Activated T-helper 9 cell treated with anti-CD3 and anti-CD28 coated beads, Interleukin-2, amount 50 U/mL, for 16 hours (primary cell): ENCODE data around the gene HOXD1.

Experiments used
- DNase-seq: peaks from one replicate; pipeline ENCODE4 v3.0.0-alpha.2; 2020; ENCODE audit warnings: low read depth

The HOXD1 gene

GRCh38 chr2:176152350-176153181, 35.9 kb upstream of the HOXD1 start:
- no peak for DNase-seq

DNA sequence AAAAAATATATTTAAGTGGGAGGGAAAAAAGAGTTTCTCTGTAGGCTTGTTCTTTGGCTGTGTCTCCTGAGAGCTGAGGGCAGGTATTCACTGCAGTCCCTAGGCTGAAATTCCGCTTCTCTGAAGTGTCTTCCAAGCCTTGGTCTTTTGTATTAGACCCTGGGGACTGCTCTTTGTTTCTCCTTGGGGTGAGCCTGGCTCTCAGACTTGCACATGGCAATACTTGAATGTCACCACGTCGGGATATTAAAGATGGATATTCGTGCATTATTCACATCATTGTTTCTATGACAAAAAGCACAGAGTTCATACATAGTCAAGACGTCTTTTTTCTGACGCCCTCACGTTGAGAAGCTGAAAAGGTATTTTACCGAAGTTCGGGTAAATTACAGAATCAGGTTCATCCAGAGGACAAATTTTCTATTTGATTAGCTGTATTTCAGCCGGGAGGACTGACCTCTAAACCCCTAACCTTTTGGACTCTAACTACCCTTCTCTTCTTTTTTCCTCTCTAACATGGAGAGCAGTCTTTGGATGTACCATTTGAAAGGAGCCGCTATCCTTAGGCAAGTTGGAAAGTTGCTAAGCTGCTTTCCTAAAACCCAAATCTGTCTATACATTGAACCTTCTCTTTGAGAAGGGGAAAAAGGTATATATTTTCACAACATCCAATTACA, 33.8 kb upstream of the HOXD1 start:
- DNase-seq: no peak

DNA sequence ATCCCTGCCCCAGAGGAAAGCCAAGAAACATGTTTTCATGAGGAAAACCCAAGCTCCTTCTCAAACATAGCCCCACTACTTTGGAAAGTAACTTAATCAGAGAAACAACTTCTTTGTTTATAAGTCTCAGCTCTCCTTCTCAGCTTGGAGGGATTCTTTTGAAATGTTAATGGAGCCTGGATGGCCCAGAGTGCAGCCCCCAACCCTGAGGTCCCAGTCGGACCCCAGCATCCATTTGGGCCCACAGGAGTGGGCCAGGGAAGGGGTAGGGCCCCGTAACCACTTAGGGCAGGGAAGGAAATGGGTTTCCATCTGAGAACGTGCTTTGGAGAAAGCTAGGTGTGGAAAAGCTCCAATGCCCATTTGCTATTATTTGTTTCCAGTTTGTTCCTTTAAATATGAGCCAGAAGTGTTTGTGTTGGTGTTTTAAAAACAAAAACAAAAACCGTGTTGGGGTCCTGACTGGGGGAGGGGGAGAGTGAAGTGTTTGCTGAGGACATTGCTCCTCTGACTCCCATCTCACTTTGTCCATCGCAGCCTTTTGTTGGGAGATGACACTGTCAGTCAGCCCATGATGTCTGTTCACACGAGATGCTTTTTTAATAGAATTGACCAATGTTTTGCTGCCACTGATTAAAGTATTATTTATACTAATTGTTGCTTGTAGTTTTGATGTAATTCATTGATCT, 33.0 kb upstream of the HOXD1 start:
- DNase-seq: no peak

DNA sequence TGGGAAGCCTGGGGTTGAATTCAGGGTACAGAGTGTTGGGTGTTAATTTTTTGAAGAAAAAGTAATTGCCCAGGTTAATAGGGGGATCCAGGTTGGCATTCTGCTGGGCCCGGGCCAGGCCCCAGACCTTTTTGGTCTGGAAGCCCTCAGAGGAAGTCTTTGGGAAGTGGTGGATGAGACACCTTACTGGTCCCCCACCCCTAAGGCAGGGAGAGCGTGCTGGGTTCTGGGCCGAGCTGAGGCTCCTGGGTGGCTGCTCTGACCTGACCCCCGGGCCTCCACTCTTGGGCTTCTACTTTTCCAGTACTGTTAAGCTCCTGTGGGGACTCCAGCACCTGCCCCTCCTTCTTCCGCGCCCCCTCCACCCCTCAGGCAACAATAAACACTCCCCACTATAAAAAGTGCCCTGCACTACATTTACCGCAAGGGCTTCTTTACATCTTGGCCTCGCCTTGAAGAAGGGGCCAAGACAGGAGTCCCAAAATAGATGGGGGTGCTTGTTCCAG, 32.1 kb upstream of the HOXD1 start:
- DNase-seq: no peak

GRCh38 chr2:176156807-176157498, 31.5 kb upstream of the HOXD1 start, which contains the start of gene HOXD3:
Gene HOXD3, plus strand, starts transcription at chr2:176157307. Its CDS starts 11,808 bp downstream, at chr2:176169115.
- no peak for DNase-seq

DNA sequence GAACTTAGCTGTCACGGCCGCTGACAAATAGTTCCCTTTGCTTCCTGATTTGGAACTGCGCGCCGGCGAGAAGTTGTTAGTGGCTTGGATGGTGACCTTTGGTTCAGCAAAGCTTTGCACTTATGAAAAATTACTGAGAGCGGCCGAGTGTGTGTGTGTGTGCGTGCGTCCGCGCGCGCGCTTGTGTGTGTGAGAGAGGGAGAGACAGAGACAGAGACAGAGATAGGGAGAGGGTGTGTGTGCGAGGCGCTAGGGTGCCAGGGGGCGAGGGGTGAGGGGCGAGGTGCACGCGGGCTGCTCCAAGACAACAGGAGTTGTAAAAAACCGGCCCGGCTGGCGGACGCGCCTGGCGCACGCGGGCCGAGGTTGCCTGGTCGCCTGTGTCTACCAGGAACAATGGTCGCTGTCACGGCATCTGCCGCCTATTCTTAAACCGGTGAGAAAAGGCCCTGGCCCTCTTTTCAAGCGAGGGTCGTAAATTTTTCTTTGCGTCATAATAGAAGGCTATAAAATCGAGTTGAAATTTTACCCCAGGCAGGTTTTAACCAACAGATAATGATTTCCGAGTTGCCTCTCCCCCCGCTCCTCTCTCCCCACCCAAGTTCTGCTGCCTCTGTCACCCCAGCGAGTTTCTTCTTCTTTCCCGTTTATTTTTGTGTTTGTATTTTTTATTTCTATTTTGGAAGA, 30.8 kb upstream of the HOXD1 start:
- no peak for DNase-seq

GRCh38 chr2:176158186-176158591, 30.3 kb upstream of the HOXD1 start:
- no peak for DNase-seq

DNA sequence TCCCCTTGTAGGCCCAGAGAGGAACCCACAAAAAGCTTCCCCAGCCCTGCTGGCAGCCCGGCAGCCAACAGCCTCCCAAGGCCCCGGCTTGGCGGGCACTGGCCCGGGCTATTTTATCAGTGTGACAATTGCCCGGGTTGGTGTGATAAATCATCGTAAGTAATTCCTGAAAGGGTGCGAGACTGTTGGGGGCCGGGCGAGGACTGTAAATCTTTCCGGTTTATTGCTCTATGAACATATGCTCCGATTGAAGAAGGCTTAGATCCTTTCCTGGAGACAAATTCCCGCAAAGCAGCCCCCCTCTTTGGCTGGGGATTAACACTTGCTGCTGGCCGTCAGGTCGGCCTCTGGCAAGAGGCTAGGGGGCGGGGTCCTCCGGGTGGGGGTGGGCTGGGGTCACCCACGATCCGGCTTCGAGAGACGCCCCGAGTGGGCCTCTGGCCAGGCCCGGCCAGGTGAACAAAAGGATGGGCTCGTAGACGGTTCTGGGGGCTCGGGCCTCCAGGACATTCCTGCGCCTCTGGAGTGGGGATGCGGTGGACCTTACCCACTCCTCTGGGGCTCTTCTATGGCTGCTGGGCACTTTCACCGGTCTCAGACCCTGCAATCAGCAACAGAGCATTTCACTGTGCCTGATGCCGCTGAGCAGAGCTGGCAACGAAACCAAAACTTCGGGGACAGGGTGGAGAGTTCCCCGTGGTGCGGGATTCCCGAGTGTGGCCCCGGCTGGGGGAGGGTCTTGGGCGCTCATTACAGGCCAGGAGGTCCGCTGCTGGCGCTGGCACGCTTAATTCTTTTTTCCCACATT, 29.4 kb upstream of the HOXD1 start:
- DNase-seq: no peak

DNA sequence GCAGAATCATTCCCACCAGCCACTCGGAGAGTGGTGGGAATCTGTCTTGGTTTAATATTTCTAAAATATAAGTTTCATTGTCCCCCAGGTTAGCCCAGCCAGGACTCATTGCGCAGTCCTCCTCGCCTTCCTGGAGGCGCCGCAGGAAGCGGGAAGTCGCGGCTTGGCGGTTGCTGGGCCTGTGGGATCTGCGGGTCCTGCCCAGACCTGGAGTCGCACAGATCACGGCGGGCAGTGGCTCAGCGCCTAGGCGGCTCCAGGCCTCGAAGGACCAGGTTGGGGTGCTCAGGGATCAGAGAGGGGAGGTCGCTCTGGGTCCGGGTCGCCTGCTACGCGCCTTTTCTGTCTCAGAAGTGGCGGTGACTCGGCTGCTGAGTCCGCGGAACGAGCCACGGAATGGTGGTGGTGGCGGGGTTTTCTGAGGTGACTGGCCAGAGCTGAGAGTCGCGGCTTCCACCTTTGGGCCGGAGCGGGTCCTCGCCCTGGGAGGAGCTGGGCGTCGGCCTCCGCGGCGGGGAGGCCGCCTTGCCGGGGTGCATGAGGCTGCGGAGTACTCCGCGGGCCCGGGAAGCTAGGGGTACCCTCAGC, 28.7 kb upstream of the HOXD1 start:
- no peak for DNase-seq

GRCh38 chr2:176160251-176160985, 28.1 kb upstream of the HOXD1 start:
- DNase-seq: no peak

DNA sequence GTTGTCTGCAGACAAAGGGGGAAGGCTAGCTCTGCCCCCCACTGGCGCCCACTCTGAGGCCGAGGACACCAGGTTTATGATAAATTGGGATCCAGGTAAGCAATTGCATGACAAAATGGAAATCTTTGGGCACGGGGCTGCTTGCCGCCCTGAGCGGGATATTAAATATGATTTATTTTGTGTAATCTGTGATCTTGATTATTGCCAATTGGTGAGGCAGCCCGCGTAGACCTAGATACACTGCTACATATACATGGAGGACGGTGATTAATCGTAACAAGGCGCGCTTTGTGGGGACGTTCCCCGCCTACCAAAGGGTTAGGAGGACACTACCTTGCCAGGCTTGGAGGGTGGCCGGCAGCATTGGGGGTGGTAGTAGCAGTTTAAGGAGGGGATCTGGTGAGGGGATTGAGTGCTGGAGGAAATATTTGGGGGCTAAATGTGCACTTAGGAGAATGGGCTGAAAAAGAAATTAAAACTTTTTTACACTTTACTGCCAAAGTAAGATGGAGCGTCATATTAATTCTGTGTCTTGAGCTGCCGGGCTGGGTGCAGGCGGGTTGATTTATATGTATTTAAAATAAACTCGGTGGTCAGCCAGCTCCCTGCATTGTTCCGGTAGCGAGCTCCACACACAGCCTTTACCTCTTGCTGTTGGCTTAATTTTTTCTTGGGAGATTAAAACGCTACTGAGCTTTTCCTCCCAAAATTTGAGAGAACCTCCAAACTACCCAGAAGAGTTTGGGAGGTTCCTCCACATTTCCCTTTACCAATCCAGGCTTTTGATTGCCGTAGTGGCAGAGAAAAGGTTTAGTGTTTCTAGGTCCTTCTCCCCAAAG, 27.3 kb upstream of the HOXD1 start:
- DNase-seq: no peak

DNA sequence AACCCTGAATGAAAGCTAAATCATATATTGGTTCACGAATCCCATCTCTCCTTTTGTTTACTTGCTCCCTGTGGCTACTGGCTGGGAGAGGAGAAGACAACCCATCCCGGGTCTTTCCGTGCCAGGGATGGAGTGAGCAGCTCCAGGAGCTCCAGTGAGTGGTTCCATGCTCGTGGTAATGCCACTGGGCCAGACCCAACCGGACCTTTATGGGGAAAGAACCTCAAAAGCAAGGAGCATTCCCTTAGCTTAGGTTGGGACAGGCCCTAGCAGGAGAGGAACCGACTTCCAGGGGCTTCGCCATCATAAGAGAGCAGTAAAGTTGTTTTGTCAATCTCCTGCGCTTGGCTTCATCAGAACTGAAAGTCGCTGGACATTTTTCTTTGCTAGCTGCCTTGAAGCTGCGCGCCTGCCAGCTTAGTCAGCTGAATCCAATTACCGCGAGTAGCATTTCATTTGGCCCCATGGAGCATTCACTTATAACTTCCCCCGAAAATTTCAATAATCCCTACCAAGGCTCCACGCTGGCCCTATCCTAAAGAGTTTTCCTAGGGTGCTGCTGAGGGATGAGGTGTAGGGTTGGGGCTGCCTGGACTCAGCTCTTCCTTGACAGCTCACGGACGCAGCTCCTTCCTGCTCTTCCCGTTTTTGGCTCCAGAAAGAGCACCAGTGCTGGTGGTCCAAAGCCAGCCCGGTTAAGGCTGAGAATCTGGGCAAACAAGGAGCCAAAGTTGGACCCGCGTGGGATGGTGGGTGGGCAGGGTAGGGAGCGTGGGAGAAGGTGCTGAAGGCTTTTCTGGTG, 26.4 kb upstream of the HOXD1 start:
- DNase-seq: no peak

- no peak for DNase-seq
Observed at GRCh38 chr2:176162911-176163671, 25.4 kb upstream of the HOXD1 start.

DNA sequence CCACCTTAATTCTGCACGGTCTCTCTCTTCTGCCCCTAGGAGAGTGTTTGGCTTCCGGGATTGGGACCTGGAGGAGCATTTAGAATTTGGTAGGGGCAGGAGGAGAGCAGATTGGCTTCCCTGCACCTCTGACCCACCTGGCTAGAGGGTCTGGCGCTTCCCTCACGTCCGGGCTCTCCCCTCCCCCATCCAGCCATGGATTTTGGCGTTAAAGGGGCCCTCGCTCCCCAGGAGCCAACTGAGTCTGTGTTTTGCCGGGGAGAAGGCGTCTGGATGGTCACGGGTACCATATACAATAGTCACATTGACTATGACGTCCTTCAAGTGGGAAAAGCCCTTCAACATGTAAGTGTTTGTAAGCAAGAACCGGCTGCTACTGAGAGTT, 24.8 kb upstream of the HOXD1 start:
- DNase-seq: no peak

DNA sequence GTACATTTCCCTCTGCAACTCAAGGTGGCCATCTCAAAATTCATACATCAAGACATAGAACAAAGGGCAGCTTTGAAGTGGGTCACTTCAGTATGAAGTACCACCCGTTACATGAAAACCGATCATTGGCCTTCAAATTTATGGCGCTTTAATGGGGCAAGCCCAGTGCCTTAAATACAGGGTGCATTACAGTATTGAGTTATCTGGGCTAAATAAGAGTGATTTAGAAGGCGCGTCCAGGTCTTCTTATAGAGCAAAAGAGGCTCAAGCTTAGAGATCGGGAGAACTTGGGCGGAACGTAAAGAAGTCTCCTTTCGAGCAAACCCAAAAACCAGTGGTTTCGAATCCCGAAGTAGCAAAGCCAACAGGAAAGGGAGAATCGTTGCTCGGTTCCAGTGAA, 24.3 kb upstream of the HOXD1 start:
- DNase-seq: no peak

DNA sequence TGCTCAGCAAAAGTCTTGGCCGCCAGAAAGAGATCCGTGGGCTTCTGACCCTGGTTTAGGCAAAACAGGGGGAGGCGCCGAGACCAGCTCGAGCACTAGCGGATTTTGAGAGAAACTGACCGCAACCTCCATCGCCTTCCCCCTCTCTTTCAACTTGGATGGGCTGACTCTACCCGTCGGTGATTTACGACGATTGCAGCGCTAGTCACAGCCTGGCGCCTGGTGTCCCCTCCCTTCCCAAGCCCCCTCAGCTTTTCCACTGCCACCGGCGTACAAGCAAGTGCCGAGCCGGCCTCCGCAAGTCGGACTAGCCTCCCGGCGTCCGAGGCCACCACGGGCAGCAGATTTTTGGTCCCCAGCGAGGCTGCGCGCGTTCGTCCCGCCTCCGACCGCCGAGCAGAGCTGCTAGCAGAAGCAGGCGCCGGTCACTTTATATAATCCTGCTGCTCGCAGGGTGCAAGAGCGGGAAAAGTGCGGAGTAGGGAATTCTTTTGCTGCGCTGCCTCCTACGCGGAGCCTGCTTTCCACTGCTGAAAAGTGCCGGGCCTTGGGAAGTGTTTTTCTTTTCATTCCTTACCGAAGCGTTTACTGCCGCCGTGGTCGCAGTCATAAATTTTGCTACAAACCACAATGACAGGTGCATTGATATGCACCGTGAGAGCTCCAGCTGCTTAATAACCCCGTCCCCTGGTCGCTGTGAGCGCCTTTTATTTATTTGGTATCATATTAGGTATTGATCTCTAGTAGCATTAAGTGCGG, 23.7 kb upstream of the HOXD1 start:
- DNase-seq: no peak
